GM19099 (cell line): Measurements from ENCODE around the gene RABAC1.

Experiments used
- POLR2A ChIP-seq: IDR thresholded peaks from 3 replicates; pipeline ENCODE4 v1.6.1; 2011; ENCODE audit warnings: low read depth; ENCODE audit not compliant: insufficient read length; ENCODE audit errors: extremely low read depth

The RABAC1 gene

DNA sequence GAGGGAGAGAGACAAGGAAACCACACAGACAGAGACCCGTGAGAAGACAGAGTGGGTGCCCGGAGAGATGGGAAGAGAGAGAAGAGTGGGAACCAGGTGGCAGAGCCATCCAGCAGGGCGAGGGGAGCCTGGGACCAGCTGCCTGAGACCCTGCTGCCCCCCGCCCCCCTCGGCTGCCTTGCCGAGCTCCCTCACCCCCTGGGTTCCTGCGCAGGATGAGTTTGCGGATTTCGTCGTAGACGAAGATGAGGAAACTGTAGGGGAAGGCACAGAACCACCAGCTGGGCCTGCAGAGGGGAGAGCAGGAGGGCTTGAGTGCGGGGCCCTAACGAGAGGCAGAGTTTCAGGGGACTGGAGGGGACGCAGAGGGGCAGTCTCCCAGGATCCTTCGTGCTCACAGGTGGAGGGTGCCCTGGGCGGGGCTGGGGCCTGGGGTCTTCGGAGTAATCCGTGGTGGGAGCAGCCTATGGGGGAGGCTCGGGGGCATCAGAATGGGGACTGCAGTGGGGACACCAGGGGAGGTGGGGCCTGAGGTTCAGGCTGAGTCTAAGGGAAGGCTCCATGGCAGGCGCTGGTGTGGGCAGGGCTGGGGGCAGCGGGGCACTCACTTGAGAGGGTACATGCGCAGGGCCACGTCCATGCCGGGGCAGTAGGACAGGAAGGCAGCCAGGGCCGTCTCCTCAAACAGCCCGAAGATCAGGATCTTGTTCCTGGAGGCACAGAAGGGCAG is 8.1 kb upstream of the RABAC1 start:
- TF ChIP-seq POLR2A: no peak

DNA sequence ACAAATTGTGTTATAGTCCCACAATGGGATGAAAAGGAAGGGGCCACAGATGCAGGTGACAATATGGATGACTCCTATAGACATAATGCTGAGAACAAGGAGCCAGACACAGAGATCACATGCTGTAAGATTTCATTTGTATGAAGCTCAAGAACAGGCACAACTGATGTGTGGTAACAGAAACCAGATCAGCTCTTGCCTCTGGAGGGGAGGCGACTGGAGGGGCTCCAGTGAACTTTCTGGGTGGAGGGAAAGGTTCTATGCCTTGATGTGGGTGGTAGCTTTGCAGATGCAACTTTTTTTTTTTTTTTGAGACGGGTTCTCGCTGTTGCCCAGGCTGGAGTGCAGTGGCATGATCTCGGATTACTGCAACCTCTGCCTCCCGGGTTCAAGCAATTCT is 6.0 kb upstream of the RABAC1 start:
- no peak for TF ChIP-seq POLR2A

DNA sequence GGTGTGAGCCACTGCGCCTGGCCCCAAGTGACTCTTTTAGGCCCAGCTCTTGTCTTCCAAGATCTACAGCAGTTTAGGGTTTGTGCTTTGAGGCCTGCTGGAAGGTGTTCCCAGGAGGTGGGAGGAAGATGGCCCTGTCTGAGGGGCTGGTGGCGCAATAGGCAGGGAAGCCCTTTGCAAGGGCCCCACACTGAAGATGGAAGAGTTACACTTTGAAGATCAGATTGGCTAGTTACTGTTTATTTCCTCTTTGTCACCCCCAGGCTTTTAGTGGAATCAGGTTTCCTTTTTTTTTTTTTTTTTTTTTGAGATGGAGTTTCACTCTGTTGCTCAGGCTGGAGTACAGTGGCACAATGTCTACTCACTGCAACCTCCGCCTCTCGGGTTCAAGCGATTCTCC is 1.9 kb upstream of the RABAC1 start:
- TF ChIP-seq POLR2A: no peak

DNA sequence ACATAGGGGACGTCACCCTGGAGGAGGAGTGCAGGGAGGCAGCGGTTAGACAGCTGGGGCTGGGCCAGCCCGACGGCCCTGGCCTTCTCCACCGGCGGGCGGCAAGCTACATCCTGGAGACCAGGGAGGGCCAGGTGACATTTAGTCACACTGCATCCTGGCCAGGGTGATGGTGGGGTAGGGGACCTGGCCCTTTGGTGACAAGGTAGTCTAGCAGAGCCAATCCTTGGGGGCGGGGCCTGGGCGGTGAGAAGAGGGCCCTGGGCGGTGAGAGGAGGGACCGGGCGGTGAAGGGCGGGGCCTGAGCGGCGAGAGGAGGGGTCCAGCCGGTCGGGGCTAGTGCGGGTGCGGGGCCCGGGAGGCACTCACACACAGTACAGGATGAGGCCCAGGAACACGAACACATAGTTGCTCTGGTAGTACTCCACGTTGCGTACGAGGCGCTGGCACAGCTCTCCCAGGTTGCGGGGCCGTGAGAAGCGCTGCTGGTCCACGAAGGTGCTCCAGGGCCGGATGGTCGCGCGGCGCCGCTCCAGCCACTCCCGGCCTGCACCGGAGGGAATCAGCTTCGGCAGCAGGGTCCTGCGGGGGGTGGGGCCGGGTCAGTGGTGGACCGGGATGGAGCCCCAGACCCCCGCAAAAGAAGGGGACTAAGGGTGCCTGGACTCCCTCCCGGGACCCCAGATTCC is 610 bp downstream of the RABAC1 start:
- peak; percentile 40 for TF ChIP-seq POLR2A

DNA sequence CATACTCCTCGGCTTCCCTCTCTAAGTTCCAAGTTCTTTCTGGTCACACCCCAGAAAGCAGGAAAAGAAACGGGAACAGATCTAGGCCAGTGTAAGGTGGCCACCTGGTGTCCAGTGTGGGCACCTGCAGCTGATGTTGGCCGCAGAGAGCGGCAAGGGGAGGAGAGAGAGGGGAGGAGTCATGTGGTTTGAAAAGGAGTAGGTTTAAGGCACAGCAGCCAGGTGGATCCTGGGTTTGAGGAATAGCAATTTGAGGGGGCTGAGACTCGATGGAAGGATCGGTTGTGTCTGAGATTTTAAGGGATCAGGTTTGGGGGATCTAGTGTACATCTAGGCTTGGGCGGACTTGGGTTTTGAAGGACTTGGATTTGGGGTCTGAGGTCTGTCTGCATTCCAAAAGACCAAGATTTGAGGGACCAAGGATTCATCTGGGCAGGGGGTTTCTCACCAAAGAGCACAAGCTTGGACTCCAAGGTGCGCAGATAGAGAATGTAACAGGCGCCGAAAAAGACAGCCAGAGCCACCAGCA is 1.2 kb downstream of the RABAC1 start:
- TF ChIP-seq POLR2A: no peak

DNA sequence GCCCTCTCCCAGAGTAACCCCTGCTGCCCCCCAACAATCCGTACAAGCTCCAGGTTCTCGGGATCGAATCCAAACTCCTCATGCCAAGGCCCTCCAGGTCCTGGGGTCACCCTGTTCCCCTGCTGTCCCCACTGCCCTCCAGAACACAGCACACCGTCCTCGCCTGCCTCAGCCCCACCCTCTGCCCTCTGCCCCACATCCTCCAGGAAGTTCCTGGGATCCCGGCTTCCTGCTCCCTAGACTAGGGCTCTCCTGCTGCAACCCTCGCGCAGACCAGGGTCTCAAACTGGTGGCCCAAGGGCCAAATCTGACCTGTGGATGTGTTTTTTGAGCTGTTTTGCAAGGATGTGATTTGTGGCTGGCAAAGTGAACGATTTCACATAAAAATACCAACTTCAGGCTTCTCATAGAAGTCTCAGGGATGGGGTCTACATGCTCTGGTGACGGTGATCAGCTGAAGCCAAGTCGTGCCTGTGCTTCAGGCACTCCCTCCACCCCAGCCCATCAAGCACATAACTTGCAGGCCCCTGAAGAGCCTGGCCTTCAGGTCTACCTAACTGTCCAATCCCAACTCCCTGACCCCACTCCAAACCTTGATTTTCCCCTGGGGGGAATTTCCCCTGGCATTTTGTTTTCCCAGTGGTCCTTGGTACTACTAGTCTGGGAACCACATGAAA is 1.8 kb downstream of the RABAC1 start:
- TF ChIP-seq POLR2A: no peak

DNA sequence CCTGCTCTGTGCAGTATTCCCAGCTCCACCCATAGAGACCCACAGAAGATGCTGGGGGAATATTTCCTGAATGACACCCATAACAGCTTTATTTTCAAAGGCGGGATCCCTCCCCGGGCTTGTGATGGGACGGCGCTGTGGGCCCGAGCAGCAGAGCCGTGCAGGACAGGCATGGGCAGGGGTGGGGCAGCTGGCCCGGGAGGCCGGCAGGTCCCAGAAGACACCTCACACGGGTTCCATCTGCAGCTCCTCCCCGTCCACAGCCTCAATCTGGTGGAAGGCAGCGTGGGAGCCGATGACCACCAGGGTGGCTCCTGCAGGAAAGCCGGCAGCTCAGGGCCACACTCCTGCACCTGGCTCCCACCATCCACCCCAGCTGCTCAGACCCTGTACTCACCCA is 2.5 kb downstream of the RABAC1 start:
- no peak for TF ChIP-seq POLR2A

DNA sequence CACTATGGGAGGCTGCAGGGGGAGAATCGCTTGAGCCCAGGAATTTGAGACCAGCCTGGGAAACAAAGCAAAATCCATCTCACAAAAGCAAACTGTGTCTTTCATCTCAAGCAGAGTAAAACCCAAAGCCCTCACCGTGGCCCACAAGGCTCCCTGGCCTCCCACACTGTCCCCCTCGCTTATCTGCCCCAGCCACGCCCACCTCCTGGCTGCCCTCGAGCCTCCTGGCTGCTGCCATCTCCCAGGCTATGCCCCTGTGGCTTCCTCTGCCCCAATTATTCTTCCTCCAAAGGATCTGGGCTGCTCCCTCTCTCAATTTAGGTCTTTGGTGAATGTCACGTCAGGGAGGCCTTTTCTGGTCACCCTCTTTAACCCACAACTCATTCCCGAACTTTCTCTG is 3.6 kb downstream of the RABAC1 start:
- no peak for TF ChIP-seq POLR2A

DNA sequence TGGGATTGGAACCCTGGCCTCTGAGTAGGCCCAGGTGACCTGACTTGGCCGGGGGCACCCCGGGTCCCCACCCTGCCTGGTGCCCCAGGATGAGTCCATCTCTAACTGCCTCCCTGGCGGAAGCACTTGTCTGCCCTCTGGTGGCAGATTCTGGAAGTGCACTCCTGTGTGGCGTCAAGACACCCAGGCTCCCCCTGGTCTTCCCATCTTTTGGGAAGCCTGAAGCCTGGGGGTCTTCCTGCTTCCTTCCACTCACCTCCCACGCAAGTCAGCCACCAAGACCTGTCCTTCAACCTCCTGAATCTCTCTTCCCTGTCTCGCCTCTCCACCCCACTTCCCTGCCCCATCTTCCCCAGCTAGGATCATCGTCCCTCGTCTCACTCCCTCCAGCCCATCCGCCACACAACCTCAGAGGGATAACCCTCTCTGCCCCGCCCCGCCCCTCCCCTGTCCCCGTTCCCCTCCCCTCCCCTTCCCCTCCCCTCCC is 7.4 kb downstream of the RABAC1 start:
- TF ChIP-seq POLR2A: no peak

DNA sequence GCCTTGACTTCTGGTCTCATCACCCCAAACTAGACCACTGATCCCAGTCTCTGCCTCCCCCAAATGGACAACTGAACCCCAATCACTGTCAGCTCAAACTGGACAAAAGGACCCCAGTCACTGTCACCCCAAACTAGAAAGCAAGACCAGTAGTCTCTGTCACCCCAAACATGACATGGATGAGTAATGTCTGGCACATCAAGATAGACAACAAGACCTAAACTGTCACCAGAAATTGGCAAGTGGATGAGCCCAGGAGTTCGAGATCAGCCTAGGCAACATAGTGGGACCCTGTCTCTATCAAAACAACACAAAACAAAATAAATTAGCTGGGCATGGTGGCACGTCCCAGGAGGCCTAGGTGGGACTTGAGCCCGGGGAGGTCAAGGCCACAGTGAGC is 12.0 kb downstream of the RABAC1 start:
- no peak for TF ChIP-seq POLR2A

DNA sequence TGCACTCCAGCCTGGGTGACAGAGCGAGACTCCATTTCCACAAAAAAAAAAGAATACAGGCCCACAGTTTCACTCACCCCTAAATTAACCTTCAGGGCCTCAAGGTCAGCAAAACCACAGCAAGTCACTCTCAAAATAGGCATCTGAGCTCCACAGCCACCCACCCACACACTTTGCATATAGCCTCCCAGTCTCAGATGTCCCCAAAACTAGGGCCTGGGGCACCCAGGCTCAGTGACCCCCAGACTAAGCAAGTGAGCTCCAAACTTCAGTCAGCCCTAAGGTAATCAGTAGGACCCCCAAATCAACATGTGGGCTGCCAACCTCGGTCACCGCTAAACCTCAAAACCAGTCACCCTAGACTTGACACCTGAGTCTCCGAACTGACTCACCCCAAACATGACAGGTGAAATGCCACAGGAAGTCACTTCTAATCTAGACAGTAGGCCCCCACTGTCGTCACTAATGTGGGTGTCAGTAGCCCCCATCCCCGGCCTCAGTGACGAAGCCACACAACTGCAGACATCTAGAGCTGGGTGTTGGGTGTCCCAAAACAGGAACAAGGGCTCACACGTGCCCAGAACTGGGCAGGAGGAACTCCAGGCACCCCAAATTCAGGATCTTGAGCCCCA is 13.9 kb downstream of the RABAC1 start:
- TF ChIP-seq POLR2A: peak; percentile 20

DNA sequence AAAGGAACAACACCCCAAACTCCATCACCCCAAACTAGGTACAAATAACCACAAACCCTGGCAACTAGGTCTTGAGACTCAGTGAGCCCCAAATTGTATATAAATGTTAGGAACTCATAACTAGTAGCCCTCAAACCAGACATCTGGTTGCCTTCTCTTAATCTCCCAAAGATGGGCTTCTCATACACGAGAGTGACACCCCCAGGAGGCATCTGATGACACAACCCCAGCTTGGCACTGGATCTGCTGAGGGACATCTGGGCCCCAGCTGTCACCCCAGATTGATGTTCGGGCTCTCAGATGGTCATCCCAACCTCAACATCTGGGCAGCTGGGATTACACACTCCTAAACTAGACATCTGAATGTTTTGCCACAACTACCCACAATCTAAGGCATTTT is 14.8 kb downstream of the RABAC1 start:
- no peak for TF ChIP-seq POLR2A

DNA sequence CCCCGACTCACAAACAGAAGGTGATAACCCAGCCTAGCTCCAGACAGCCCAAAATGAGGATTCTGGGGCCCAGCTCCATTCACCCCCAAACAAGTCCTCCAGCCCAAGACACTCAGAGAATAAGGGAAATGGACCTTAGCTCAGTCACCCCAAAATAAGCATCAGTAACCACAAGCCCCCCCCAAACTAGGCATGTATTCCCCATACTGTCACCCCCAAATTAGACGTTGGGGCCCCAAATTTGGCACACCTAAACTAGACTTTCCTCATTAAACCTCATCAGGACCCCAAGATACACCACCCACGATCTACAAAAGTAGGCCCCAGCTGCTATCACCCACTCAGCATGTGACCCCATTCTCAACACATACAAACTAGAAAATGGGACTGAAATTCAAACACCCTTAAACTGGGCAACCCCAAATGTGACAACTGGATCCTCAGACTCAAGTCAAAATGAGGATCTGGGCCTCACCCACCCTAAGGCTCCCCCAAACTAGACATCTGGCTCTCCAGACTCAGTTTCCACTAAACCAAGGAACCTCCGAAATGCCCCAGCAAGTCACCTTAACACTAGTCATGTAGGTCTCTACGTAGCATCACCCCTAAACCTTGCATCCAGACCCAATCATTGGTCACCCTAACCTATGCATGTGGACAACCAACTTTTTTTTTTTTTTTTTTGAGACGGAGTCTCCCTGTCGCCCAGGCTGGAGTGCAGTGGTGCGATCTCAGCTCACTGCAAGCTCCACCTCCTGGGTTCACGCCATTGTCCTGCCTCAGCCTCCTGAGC is 17.5 kb downstream of the RABAC1 start:
- no peak for TF ChIP-seq POLR2A

DNA sequence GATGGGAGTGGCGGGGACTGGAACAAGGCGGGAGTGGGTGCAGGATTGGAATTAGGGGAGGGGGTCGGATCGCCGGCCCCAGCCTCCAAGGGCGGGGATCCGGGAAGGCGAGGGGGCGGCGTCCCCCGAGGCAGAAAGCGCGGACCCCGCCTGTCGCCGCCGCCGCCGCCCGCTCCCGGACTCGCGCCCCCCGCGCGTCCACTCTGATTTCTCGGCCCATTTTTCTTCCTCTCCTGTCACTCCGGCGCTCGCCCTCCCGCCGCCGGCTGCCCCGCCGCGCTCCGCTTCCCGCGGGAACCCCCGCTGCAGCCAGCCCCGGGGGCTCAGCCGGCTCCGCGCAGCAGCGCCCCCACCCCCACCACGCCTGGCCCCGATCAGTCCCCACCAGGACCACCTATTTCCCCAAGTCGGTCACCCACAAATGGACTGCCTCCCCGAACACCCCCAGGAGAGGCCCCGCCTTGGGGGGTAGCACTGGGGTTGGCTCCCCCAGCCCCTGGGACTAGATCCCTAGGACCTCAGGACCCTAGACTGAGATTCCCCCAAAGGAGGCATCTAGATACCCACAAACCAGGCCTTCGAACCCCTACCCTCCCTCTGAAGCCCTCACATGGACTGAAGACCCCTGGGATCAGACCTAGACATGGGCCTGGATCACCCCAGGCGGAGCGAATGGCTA is 18.3 kb downstream of the RABAC1 start:
- no peak for TF ChIP-seq POLR2A
